Naive thymus-derived CD4-positive, alpha-beta T cell (primary cell): ENCODE data around the gene ASTN1. TPM values are rescaled to one million over a fixed set of nuclear protein-coding genes. Genes with fewer than 3 reads are reported as not detected.

ENCODE experiments used
- ATAC-seq: fragments of 150-1000 bp; cut with Tn5 transposase; 2 replicates; pipeline ENCODE4 v1.10.0; 2021; ENCODE audit warnings: mild to moderate bottlenecking, moderate library complexity
- CTCF ChIA-PET: fragments of 350-600 bp; sonication (Branson Sonifier 250); formaldehyde crosslinking; loops from one replicate; lab custom pipeline; 2021; ENCODE audit warnings: antibody characterized with exemption; lab: Charles Lee
- POLR2A ChIA-PET: fragments of 350-600 bp; sonication (Branson Sonifier 250); formaldehyde crosslinking; loops from one replicate; lab custom pipeline; 2021; ENCODE audit warnings: antibody characterized with exemption, inconsistent platforms; lab: Charles Lee
- DNase-seq, 9 donors: peaks; one replicate each; pipeline versions ENCODE4 v3.0.0 to v3.0.0-alpha.2; 2020 to 2022; ENCODE audit warnings: mixed read lengths in 1 of 9
- H3K27ac ChIP-seq: one replicate; pipeline ENCODE4 v1.7.0; 2013; ENCODE audit warnings: mild to moderate bottlenecking, low read depth, low read length, moderate library complexity
- H3K27me3 ChIP-seq, 2 donors: one replicate each; pipeline ENCODE4 v1.7.0; 2013; ENCODE audit warnings: low read length in 2 of 2, mild to moderate bottlenecking in 2 of 2, moderate library complexity in 2 of 2; ENCODE audit not compliant: control insufficient read depth in 2 of 2, insufficient read depth in 2 of 2
- H3K36me3 ChIP-seq, 3 experiments: 1 replicate in 2 of 3; 2 replicates in 1 of 3; pipeline ENCODE4 v1.7.0; 2013; ENCODE audit warnings: low read length in 3 of 3, mild to moderate bottlenecking in 3 of 3, moderate library complexity in 1 of 3; ENCODE audit not compliant: insufficient read depth in 3 of 3, control insufficient read depth in 2 of 3
- H3K4me1 ChIP-seq, 2 donors: one replicate each; pipeline ENCODE4 v1.7.0; 2013; ENCODE audit warnings: low read length in 2 of 2, mild to moderate bottlenecking in 2 of 2, moderate library complexity in 1 of 2; ENCODE audit not compliant: control insufficient read depth in 2 of 2, insufficient read depth in 2 of 2
- H3K4me3 ChIP-seq: 2 replicates; pipeline ENCODE4 v1.7.0; 2013; ENCODE audit warnings: mild to moderate bottlenecking, low read length
- H3K9me3 ChIP-seq, 3 experiments: 1 replicate in 2 of 3; 2 replicates in 1 of 3; pipeline ENCODE4 v1.7.0; 2013; ENCODE audit warnings: low read length in 3 of 3; ENCODE audit not compliant: control insufficient read depth in 2 of 3
- H3K27ac Mint-ChIP-seq, 9 donors: one replicate each; pipeline ENCODE4 v1.8.0; 2020 to 2022; ENCODE audit warnings: mixed read lengths in 9 of 9, mild to moderate bottlenecking in 8 of 9, moderate library complexity in 5 of 9, inconsistent platforms in 2 of 9
- H3K27me3 Mint-ChIP-seq, 5 donors: one replicate each; pipeline ENCODE4 v1.8.0; 2021 to 2022; ENCODE audit warnings: mixed read lengths in 5 of 5, mild to moderate bottlenecking in 1 of 5
- H3K36me3 Mint-ChIP-seq, 5 donors: one replicate each; pipeline ENCODE4 v1.8.0; 2020 to 2022; ENCODE audit warnings: mixed read lengths in 5 of 5, mild to moderate bottlenecking in 3 of 5, inconsistent platforms in 1 of 5
- H3K4me1 Mint-ChIP-seq, 7 donors: one replicate each; pipeline ENCODE4 v1.8.0; 2020 to 2022; ENCODE audit warnings: mixed read lengths in 7 of 7, mild to moderate bottlenecking in 3 of 7, inconsistent platforms in 1 of 7
- H3K4me3 Mint-ChIP-seq, 10 donors: one replicate each; pipeline ENCODE4 v1.8.0; 2020 to 2022; ENCODE audit warnings: mild to moderate bottlenecking in 10 of 10, mixed read lengths in 10 of 10, moderate library complexity in 6 of 10, inconsistent platforms in 2 of 10
- H3K9me3 Mint-ChIP-seq, 11 donors: one replicate each; pipeline ENCODE4 v1.8.0; 2020 to 2022; ENCODE audit warnings: mixed read lengths in 11 of 11, mild to moderate bottlenecking in 4 of 11, inconsistent platforms in 1 of 11, moderate library complexity in 1 of 11
- intact Hi-C, 2 donors: fragments of 100-400 bp; cut with micrococcal nuclease; formaldehyde crosslinking; loops; one replicate each; pipeline ENCODE4 v1.15.1; 2023
- polyA plus RNA-seq, 2 donors: library from polyadenylated mRNA; unstranded; fragments of 300-500 nt; fragmentation: Illumina TruSeq; gene quantifications; one replicate each; pipeline ENCODE4 v1.2.3, GENCODE V29; 2021
- total RNA-seq, 6 experiments: library from RNA in 5 of 6; stranded (reverse) in 5 of 6; gene quantifications; 1 replicate in 5 of 6; 2 replicates in 1 of 6; pipeline ENCODE4 v1.2.3 and lab custom pipeline; 2021 to 2026

Gene ASTN1
- total and polyA plus RNA-seq, 7 experiments from 2014 or later = 0.07 TPM; not detected in 6

GRCh38 chr1:176880955-176881595, 283.4 kb downstream of the ASTN1 start:
- no peaks in the 10 kb centered on the region for H3K36me3 Mint-ChIP-seq
- peaks cover 0 to 14% (median 5%) of the 10 kb centered on the region in 5 donors for H3K27me3 Mint-ChIP-seq
- H3K27ac Mint-ChIP-seq = no peak overlapping the region
- no peaks in the 10 kb centered on the region for H3K27me3 ChIP-seq
- no peaks in the 10 kb centered on the region for H3K4me1 Mint-ChIP-seq
- ATAC-seq (no peak), DNase-seq (peak in 1 of 9 donors; percentile 41)
- H3K36me3 ChIP-seq = no peaks in the 10 kb centered on the region
- no peaks in the 10 kb centered on the region for H3K9me3 ChIP-seq
- ChIA-PET CTCF (no interaction called here), POLR2A (no interaction called here)
- H3K4me1 ChIP-seq = no peaks in the 10 kb centered on the region
- intact Hi-C loops = loop anchor here in 1 of 2 donors (1.0 kb wide), 2 partner anchors 322 to 506 kb away; no protein-coding TSS in a partner anchor
- peaks cover 0 to 4% (median 0%) of the 10 kb centered on the region in 11 donors for H3K9me3 Mint-ChIP-seq
- H3K4me3 ChIP-seq = no peak overlapping the region
- H3K4me3 Mint-ChIP-seq = no peak overlapping the region
- no peak overlapping the region for H3K27ac ChIP-seq

DNA sequence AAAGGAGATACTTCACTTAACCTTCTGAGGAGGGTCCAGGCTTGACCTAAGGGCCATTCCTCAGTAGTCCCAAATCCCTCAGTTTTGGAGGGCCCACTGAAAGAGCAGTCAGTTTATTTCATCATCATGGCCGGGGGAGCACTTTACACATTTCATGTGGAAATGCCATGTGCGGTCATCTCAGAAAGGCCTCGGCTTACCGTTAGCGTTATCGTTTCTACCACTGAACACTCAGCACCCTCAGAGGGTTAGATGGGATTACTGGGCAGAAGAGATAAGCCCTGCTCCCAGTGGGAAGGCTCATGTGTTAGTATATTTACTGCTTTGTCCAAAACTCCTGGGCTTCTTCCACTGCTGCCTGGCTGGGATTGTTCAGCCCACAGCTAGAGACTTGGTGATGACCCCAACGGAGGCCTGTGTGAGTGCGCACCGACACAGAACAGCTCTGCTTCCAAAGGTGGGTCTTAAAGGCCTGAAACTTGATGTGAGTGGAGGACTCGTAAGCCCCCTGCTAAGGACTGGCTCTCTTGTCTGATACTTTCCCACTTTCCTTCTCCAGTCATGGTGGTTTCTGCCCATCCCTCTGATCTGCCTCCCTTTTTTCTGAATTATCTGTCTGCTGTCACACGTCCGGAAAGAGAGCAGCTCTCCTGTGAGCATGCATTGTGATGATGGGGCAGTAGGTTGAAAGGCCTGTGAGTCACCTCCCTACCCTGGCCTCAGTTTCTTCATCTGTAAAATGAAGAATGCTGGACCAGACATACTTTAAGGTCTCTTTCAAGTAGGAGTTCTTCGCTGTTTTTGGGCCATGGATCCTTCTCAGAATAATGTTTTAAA, 284.5 kb downstream of the ASTN1 start:
- peaks cover 0 to 4% (median 0%) of the 10 kb centered on the region in 11 donors for H3K9me3 Mint-ChIP-seq
- Histone ChIP-seq H3K4me3 (no peak overlapping the region), H3K4me1 (no peaks in the 10 kb centered on the region), H3K9me3 (no peaks in the 10 kb centered on the region), H3K27me3 (no peaks in the 10 kb centered on the region), H3K27ac (no peak overlapping the region), H3K36me3 (no peaks in the 10 kb centered on the region)
- no peak overlapping the region for H3K27ac Mint-ChIP-seq
- POLR2A ChIA-PET = no interaction called here
- peaks cover 0 to 14% (median 3%) of the 10 kb centered on the region in 5 donors for H3K27me3 Mint-ChIP-seq
- no peak overlapping the region for H3K4me3 Mint-ChIP-seq
- intact Hi-C loops = no loop called here
- ATAC-seq = no peak
- CTCF ChIA-PET = no interaction called here
- DNase-seq = no peak
- no peaks in the 10 kb centered on the region for H3K36me3 Mint-ChIP-seq
- no peaks in the 10 kb centered on the region for H3K4me1 Mint-ChIP-seq

GRCh38 chr1:176878750-176879536, 285.6 kb downstream of the ASTN1 start:
- Histone ChIP-seq H3K27me3 (no peaks in the 10 kb centered on the region), H3K27ac (no peak overlapping the region), H3K4me3 (no peak overlapping the region), H3K9me3 (no peaks in the 10 kb centered on the region), H3K36me3 (no peaks in the 10 kb centered on the region), H3K4me1 (no peaks in the 10 kb centered on the region)
- ATAC-seq = peak; percentile 18
- peaks cover 0 to 4% (median 0%) of the 10 kb centered on the region in 11 donors for H3K9me3 Mint-ChIP-seq
- H3K4me3 Mint-ChIP-seq = no peak overlapping the region
- peaks cover 0 to 14% (median 3%) of the 10 kb centered on the region in 5 donors for H3K27me3 Mint-ChIP-seq
- CTCF ChIA-PET = no interaction called here
- no peaks in the 10 kb centered on the region for H3K4me1 Mint-ChIP-seq
- no peak overlapping the region for H3K27ac Mint-ChIP-seq
- intact Hi-C loops = no loop called here
- POLR2A ChIA-PET = no interaction called here
- H3K36me3 Mint-ChIP-seq = no peaks in the 10 kb centered on the region
- no peak for DNase-seq

DNA sequence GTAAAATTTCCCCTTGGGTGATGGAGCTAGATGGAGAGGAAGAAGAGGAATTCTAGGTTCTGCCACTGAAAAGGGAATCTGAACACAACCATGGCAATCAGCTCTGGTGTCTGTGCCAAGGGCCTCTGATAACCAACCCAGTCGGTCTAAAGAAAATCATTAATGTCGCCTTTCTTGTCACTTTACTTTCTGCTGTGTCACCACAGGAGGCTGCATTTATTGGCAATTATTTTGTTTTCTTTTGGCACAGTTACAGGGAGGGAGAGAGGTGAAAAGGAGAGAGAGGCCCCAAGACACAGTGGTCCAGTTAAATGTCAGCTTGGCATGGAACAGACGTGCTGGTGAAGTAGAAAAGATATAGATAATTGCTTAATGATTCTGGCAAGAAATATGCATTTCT, 287.0 kb downstream of the ASTN1 start:
- H3K36me3 ChIP-seq = no peaks in the 10 kb centered on the region
- H3K4me1 ChIP-seq = no peaks in the 10 kb centered on the region
- ChIA-PET CTCF (no interaction called here), POLR2A (no interaction called here)
- peaks cover 0 to 4% (median 0%) of the 10 kb centered on the region in 11 donors for H3K9me3 Mint-ChIP-seq
- no peaks in the 10 kb centered on the region for H3K4me1 Mint-ChIP-seq
- no peaks in the 10 kb centered on the region for H3K27me3 ChIP-seq
- no peak overlapping the region for H3K27ac ChIP-seq
- no peaks in the 10 kb centered on the region for H3K9me3 ChIP-seq
- DNase-seq = no peak
- peaks cover 0 to 14% (median 2%) of the 10 kb centered on the region in 5 donors for H3K27me3 Mint-ChIP-seq
- no peak for ATAC-seq
- H3K36me3 Mint-ChIP-seq = no peaks in the 10 kb centered on the region
- H3K4me3 ChIP-seq = no peak overlapping the region
- no peak overlapping the region for H3K4me3 Mint-ChIP-seq
- intact Hi-C loops = no loop called here
- H3K27ac Mint-ChIP-seq = no peak overlapping the region

DNA sequence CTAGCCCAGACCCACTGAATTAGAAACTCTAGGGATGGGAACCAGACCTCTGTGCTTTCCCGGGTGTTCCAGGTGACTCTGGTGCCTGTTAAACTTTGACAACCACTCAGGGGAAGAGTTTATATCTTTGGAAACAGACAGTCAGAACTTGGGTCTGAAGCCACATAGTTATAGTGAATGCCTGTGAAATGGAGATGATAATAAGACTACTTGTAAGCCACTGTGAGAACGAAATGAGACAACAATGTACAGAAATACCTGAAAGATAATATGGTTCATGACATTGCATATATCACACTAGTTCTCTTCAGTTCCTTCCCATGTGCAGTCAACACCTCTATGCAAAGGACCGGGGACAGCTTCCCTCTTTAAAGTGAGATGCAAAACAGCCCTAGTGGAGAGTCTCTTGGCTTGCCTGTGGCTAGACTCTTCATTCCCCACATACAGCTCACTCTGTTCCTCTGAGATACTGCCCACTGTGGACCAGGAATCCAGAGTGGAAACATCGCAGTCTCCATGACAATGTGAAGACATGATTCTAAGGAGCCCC, 287.5 kb downstream of the ASTN1 start:
- Mint-ChIP-seq H3K9me3 (peaks cover 0 to 5% (median 0%) of the 10 kb centered on the region in 11 donors), H3K27me3 (peaks cover 0 to 14% (median 0%) of the 10 kb centered on the region in 5 donors), H3K4me3 (no peak overlapping the region), H3K36me3 (no peaks in the 10 kb centered on the region), H3K4me1 (no peaks in the 10 kb centered on the region), H3K27ac (no peak overlapping the region)
- intact Hi-C loops = no loop called here
- ATAC-seq (no peak), DNase-seq (no peak)
- Histone ChIP-seq H3K4me3 (no peak overlapping the region), H3K4me1 (no peaks in the 10 kb centered on the region), H3K27me3 (no peaks in the 10 kb centered on the region), H3K9me3 (no peaks in the 10 kb centered on the region), H3K36me3 (no peaks in the 10 kb centered on the region), H3K27ac (no peak overlapping the region)
- CTCF ChIA-PET = no interaction called here
- POLR2A ChIA-PET = no interaction called here

DNA sequence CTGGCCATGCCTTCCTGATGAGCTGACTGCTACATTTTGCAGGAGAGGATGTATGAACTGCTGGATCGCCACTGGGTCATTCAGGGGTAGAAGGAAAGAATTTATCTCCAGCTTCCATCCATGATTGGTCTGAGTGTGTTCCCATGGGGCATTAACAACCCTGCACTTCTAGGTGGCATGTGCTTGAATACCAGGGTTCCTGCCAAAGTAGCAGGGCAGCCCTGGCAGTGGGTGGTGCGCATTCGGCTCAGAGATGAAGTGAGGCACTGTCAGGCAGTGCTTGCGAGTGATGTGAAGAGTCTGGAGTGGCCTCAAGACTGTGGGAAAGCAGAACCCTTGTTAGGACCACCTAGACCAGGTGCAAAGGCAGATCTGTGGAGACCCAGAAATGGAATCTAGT, 294.9 kb downstream of the ASTN1 start:
- Mint-ChIP-seq H3K4me1 (no peaks in the 10 kb centered on the region), H3K9me3 (peaks cover 0 to 9% (median 0%) of the 10 kb centered on the region in 11 donors), H3K4me3 (no peak overlapping the region), H3K36me3 (no peaks in the 10 kb centered on the region), H3K27ac (no peak overlapping the region), H3K27me3 (peaks cover 0 to 14% (median 0%) of the 10 kb centered on the region in 5 donors)
- Histone ChIP-seq H3K4me3 (no peak overlapping the region), H3K9me3 (no peaks in the 10 kb centered on the region), H3K27ac (no peak overlapping the region), H3K36me3 (no peaks in the 10 kb centered on the region), H3K27me3 (no peaks in the 10 kb centered on the region), H3K4me1 (no peaks in the 10 kb centered on the region)
- ATAC-seq (no peak), DNase-seq (no peak)
- intact Hi-C loops = no loop called here
- POLR2A ChIA-PET = no interaction called here
- CTCF ChIA-PET = no interaction called here
